ENCODE measurements around the gene RTKN2. TPM values are rescaled to one million over a fixed set of nuclear protein-coding genes. Genes with fewer than 3 reads are reported as not detected.

RTKN2 gene
- polyA plus RNA-seq, 1 donor from 2014 or later, result 4.7 TPM

DNA sequence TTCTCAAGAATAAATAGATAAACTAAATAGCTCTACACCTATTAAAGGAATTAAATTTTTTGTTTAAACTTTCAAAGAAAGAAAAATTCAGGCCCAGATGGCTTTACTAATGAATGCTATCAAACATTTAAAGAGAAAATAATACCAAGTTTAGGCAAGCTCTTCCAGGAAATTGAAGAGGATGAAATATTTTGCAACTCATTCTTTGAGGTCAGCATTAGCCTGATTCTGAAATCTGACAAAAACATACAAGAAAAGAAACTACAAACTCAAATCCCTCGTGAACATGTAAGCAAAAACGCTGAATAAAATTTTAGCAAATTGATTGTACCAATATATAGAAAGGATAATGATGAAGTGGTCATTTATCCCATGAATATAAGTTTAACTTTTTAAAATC is 93.4 kb downstream of the RTKN2 start:
- H4K20me1 ChIP-seq (ENCODE audit: insufficient read depth), result no peaks in the 10 kb centered on the region
- no peaks in the 10 kb centered on the region for H3K36me3 ChIP-seq (ENCODE audit: insufficient read depth, low read length)
- H3K27me3 ChIP-seq (ENCODE audit: insufficient read depth, low read depth, low read length), result no peaks in the 10 kb centered on the region
- no peak overlapping the region for H3K4me2 ChIP-seq (ENCODE audit: low read length)
- H3K9me3 ChIP-seq (ENCODE audit: low read length), result no peaks in the 10 kb centered on the region
- TF ChIP-seq, protein P1, sequence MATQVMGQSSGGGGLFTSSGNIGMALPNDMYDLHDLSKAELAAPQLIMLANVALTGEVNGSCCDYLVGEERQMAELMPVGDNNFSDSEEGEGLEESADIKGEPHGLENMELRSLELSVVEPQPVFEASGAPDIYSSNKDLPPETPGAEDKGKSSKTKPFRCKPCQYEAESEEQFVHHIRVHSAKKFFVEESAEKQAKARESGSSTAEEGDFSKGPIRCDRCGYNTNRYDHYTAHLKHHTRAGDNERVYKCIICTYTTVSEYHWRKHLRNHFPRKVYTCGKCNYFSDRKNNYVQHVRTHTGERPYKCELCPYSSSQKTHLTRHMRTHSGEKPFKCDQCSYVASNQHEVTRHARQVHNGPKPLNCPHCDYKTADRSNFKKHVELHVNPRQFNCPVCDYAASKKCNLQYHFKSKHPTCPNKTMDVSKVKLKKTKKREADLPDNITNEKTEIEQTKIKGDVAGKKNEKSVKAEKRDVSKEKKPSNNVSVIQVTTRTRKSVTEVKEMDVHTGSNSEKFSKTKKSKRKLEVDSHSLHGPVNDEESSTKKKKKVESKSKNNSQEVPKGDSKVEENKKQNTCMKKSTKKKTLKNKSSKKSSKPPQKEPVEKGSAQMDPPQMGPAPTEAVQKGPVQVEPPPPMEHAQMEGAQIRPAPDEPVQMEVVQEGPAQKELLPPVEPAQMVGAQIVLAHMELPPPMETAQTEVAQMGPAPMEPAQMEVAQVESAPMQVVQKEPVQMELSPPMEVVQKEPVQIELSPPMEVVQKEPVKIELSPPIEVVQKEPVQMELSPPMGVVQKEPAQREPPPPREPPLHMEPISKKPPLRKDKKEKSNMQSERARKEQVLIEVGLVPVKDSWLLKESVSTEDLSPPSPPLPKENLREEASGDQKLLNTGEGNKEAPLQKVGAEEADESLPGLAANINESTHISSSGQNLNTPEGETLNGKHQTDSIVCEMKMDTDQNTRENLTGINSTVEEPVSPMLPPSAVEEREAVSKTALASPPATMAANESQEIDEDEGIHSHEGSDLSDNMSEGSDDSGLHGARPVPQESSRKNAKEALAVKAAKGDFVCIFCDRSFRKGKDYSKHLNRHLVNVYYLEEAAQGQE (IDR thresholded peaks at IDR 0.05; ENCODE audit: borderline replicate concordance), result no peak
- TF ChIP-seq EZH2 (IDR thresholded peaks at IDR 0.05; ENCODE audit: borderline replicate concordance, insufficient read depth, low read length, poor library complexity, severe bottlenecking) (no peak), TAF1 (IDR thresholded peaks at IDR 0.05; ENCODE audit: low read depth) (no peak), MXI1 (conservative IDR thresholded peaks at IDR 0.05; ENCODE audit: poor library complexity, severe bottlenecking) (no peak), SMC3 (conservative IDR thresholded peaks at IDR 0.05; ENCODE audit: poor library complexity) (no peak), POLR2AphosphoS5 (IDR thresholded peaks at IDR 0.05) (no peak), EP300 (conservative IDR thresholded peaks at IDR 0.05; ENCODE audit: poor library complexity, severe bottlenecking) (no peak), RAD21 (conservative IDR thresholded peaks at IDR 0.05) (no peak)
- TF ChIP-seq, protein P2, sequence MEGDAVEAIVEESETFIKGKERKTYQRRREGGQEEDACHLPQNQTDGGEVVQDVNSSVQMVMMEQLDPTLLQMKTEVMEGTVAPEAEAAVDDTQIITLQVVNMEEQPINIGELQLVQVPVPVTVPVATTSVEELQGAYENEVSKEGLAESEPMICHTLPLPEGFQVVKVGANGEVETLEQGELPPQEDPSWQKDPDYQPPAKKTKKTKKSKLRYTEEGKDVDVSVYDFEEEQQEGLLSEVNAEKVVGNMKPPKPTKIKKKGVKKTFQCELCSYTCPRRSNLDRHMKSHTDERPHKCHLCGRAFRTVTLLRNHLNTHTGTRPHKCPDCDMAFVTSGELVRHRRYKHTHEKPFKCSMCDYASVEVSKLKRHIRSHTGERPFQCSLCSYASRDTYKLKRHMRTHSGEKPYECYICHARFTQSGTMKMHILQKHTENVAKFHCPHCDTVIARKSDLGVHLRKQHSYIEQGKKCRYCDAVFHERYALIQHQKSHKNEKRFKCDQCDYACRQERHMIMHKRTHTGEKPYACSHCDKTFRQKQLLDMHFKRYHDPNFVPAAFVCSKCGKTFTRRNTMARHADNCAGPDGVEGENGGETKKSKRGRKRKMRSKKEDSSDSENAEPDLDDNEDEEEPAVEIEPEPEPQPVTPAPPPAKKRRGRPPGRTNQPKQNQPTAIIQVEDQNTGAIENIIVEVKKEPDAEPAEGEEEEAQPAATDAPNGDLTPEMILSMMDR (IDR thresholded peaks at IDR 0.05; ENCODE audit: poor library complexity, severe bottlenecking), result no peak
- H3K27ac ChIP-seq (ENCODE audit: low read length), result no peak overlapping the region
- H2AFZ ChIP-seq (ENCODE audit: low read depth, low read length), result no peak overlapping the region
- no peak overlapping the region for H3K9ac ChIP-seq (ENCODE audit: low read length)
- no peak overlapping the region for H3K4me3 ChIP-seq (ENCODE audit: low read length)
- no peaks in the 10 kb centered on the region for H3K79me2 ChIP-seq (replicated peaks; ENCODE audit: insufficient read depth, low read length)
- no peaks in the 10 kb centered on the region for H3F3A ChIP-seq (ENCODE audit: insufficient read depth, low read length, poor library complexity, severe bottlenecking)
- H3K9me2 ChIP-seq (ENCODE audit: insufficient read depth, low read length), result no peaks in the 10 kb centered on the region

DNA sequence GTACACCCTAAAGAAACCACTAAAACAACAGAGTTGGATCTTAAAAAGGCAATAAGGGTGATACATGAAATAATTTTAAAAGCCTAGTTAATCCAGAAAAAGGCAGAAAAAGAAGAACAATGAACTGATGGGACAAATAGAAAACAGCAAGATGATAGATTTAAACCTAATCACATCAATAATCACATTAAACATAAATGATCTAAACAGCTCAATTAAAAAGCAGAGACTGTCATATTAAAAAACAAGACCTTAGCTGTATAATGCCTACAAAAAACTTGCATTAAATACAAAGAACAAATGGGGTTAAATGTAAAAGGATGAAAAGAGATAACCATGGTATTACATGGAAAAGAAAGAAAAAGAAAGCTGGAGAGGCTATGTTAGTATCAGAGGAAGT is 96.2 kb downstream of the RTKN2 start:
- Histone ChIP-seq H3K27me3 (ENCODE audit: insufficient read depth, low read depth, low read length) (no peaks in the 10 kb centered on the region), H3K4me2 (ENCODE audit: low read length) (no peak overlapping the region), H3K79me2 (replicated peaks; ENCODE audit: insufficient read depth, low read length) (no peaks in the 10 kb centered on the region), H3K36me3 (ENCODE audit: insufficient read depth, low read length) (no peaks in the 10 kb centered on the region), H3K27ac (ENCODE audit: low read length) (no peak overlapping the region), H3F3A (ENCODE audit: insufficient read depth, low read length, poor library complexity, severe bottlenecking) (no peaks in the 10 kb centered on the region), H3K4me3 (ENCODE audit: low read length) (no peak overlapping the region), H3K9me3 (ENCODE audit: low read length) (no peaks in the 10 kb centered on the region), H4K20me1 (ENCODE audit: insufficient read depth) (no peaks in the 10 kb centered on the region), H3K9ac (ENCODE audit: low read length) (no peak overlapping the region), H3K9me2 (ENCODE audit: insufficient read depth, low read length) (no peaks in the 10 kb centered on the region), H2AFZ (ENCODE audit: low read depth, low read length) (no peak overlapping the region)
- TF ChIP-seq MXI1 (conservative IDR thresholded peaks at IDR 0.05; ENCODE audit: poor library complexity, severe bottlenecking), result no peak
- TF ChIP-seq EP300 (conservative IDR thresholded peaks at IDR 0.05; ENCODE audit: poor library complexity, severe bottlenecking), result no peak
- TF ChIP-seq POLR2AphosphoS5 (IDR thresholded peaks at IDR 0.05), result no peak
- TF ChIP-seq RAD21 (conservative IDR thresholded peaks at IDR 0.05), result no peak
- TF ChIP-seq, protein P1 (IDR thresholded peaks at IDR 0.05; ENCODE audit: borderline replicate concordance), result no peak
- no peak for TF ChIP-seq TAF1 (IDR thresholded peaks at IDR 0.05; ENCODE audit: low read depth)
- TF ChIP-seq EZH2 (IDR thresholded peaks at IDR 0.05; ENCODE audit: borderline replicate concordance, insufficient read depth, low read length, poor library complexity, severe bottlenecking), result no peak
- TF ChIP-seq, protein P2 (IDR thresholded peaks at IDR 0.05; ENCODE audit: poor library complexity, severe bottlenecking), result no peak
- TF ChIP-seq SMC3 (conservative IDR thresholded peaks at IDR 0.05; ENCODE audit: poor library complexity), result no peak

All from neural cell (in vitro differentiated cells).